A172 (cell line): ENCODE measurements around the gene MRPL34. TPM values are rescaled to one million over a fixed set of nuclear protein-coding genes. Genes with fewer than 3 reads are reported as not detected.

Source experiments
- DNase-seq: peaks from one replicate; pipeline ENCODE4 v3.0.0-alpha.2; 2015; ENCODE audit warnings: low spot score
- total RNA-seq: library from RNA; depleted of rRNA; stranded (reverse); fragments of >200 nt; shearing (Covaris generic); gene quantifications from 2 replicates; pipeline ENCODE4 v1.2.3, GENCODE V29; 2014; rRNA removed

Gene MRPL34
- total RNA-seq, 1 experiment from 2014 or later = 183 TPM

- no peak for DNase-seq
Measured at GRCh38 chr19:17341386-17341785, 35.7 kb downstream of the MRPL34 start.

GRCh38 chr19:17341845-17342244, 36.2 kb downstream of the MRPL34 start:
- no peak for DNase-seq

DNA sequence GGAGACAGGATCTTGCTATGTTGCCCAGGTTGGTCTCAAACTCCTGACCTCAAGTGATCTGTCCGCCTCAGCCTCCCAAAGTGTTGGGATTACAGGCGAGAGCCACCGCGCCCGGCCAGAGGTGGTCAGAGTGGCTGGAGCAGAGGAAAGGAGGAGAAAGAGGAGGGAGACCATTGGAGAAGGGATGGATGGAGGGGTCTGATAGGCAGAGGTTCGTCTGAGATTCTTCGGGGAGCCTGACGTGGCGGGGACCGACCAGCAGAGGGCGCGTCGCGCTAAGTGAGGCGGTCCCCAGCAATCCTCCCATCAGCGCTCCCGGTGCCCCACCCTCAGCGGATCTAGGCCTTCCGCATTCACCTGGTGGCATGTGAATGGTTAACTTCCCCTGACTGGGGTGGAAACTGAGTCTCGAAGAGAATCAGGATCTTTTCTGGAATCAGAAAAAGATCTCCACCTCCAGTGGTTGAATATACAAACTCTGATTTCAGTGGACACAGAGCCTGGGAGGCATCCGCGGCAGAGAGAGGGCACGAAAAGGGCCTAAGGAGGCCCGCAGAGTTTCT, 40.5 kb downstream of the MRPL34 start:
- DNase-seq = peak; percentile 72

- DNase-seq = peak; percentile 62
Measured at GRCh38 chr19:17347361-17347760, 41.7 kb downstream of the MRPL34 start.

DNA sequence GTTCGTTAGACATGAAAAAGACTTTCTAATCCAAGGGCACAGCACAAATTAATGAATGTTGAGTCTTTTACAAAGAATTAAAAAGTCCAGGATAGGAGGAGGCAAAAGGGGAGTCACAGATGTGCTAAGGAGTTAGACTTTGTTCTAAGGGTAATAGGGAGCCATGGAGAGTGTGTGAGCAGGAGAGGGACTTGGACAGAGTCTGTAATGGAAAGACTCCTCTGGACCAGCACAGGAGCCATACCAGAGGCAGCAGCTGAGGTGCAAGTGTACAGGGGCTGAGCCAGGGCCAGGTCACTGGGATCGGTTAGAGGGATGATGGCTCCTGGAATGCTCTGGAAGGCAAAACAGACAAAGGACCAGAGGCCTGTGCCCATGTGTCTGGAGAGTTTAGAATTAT, 42.2 kb downstream of the MRPL34 start:
- DNase-seq = no peak

- peak; percentile 87 for DNase-seq
Measured at GRCh38 chr19:17348700-17349099, 43.0 kb downstream of the MRPL34 start.

DNA sequence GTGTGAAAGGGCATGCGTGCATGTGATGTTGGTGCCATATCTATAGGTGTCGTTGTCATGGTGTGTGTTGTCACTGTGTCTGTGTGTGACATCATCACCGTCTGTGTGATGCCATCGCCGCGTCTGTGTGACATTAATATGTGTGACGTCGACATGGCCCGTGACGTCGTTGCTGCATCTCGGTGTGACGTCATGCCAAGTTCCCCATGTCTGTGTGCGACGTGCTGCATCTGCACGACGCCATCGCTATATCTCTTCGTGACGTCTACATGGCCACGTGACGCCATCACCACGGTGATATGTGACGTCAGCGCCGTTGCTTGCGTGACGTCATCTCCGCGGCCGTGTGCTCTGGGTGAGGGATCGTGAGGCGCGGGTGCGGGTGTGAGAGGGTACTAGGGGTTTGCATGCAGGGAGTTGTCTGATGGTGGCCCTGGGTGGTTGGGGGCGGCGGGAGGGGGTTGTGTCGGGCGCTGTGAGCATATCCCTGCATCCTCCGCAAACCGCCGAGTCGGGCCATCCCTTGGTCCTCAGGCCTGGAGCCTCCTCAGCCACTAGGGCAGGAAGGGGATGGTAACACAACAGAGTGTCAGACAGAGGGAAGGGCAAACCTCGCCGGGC, 46.3 kb downstream of the MRPL34 start:
- DNase-seq = no peak

GRCh38 chr19:17352608-17353280, 47.1 kb downstream of the MRPL34 start:
- DNase-seq = no peak

- DNase-seq = no peak
Measured at GRCh38 chr19:17353386-17353785, 47.7 kb downstream of the MRPL34 start.

Other genes starting within 250 kb of the MRPL34 start
- gene HAUS8, start 230.4 kb upstream of the MRPL34 start, total RNA-seq = 22.2 and 26.7 TPM in 2 replicates
- 37.6 and 43.8 TPM in 2 replicates for gene MYO9B, start 230.1 kb upstream of the MRPL34 start, total RNA-seq
- gene USE1, start 90.5 kb upstream of the MRPL34 start, total RNA-seq = 16.1 and 21.2 TPM in 2 replicates
- gene OCEL1, start 79.6 kb upstream of the MRPL34 start, total RNA-seq = 3.1 and 4.7 TPM in 2 replicates
- 54.5 and 70.9 TPM in 2 replicates for gene NR2F6, start 60.0 kb upstream of the MRPL34 start, total RNA-seq
- not detected in 2 replicates for gene USHBP1, start 41.1 kb upstream of the MRPL34 start, total RNA-seq
- 161 and 209 TPM in 2 replicates for gene BABAM1, start 38.4 kb upstream of the MRPL34 start, total RNA-seq
- gene ANKLE1, start 24.0 kb upstream of the MRPL34 start, total RNA-seq = 0.24 and 0.60 TPM in 2 replicates
- 20.7 and 31.1 TPM in 2 replicates for gene ABHD8, start 2.4 kb upstream of the MRPL34 start, total RNA-seq
- gene DDA1, start 3.7 kb downstream of the MRPL34 start, total RNA-seq = 89.1 and 104 TPM in 2 replicates
- 4.2 and 5.1 TPM in 2 replicates for gene ANO8, start 29.0 kb downstream of the MRPL34 start, total RNA-seq
- 21.5 and 24.0 TPM in 2 replicates for gene GTPBP3, start 31.7 kb downstream of the MRPL34 start, total RNA-seq
- not detected in 2 replicates for gene PLVAP, start 71.5 kb downstream of the MRPL34 start, total RNA-seq
- not detected in 2 replicates for gene CCDC194, start 88.3 kb downstream of the MRPL34 start, total RNA-seq
- gene BST2, start 99.8 kb downstream of the MRPL34 start, total RNA-seq = 0.29 and 1.7 TPM in 2 replicates
- gene MVB12A, start 114.2 kb downstream of the MRPL34 start, total RNA-seq = 105 and 141 TPM in 2 replicates
- 0.07 TPM in 1 of 2 replicates, not detected in the other for gene TMEM221, start 142.8 kb downstream of the MRPL34 start, total RNA-seq
- not detected in 2 replicates for gene NXNL1, start 155.1 kb downstream of the MRPL34 start, total RNA-seq
- 14.9 and 16.7 TPM in 2 replicates for gene SLC27A1, start 164.7 kb downstream of the MRPL34 start, total RNA-seq
- gene PGLS, start 205.8 kb downstream of the MRPL34 start, total RNA-seq = 67.3 and 71.1 TPM in 2 replicates
- 161 and 173 TPM in 2 replicates for gene COLGALT1, start 249.8 kb downstream of the MRPL34 start, total RNA-seq